SK-MEL-5 (cell line): ENCODE data around the gene ACACA. TPM values are rescaled to one million over a fixed set of nuclear protein-coding genes. Genes with fewer than 3 reads are reported as not detected.

Source experiments
- DNase-seq: peaks from one replicate; pipeline ENCODE4 v3.0.0-alpha.2; 2016; ENCODE audit warnings: low read depth, low spot score
- in situ Hi-C: cut with HindIII; loops from 2 replicates; pipeline ENCODE4 v1.10.0; 2016; ENCODE audit warnings: low sequenced_read_pairs, high pct_unique_total_duplicates, low pct_unique_long_range_greater_than_20kb
- total RNA-seq: library from RNA; depleted of rRNA; stranded (reverse); fragments of >200 nt; shearing (Covaris generic); gene quantifications from 2 replicates; pipeline ENCODE4 v1.2.3, GENCODE V29; 2014

Gene ACACA
- total RNA-seq, 1 experiment from 2014 or later = 37.8 TPM

DNA sequence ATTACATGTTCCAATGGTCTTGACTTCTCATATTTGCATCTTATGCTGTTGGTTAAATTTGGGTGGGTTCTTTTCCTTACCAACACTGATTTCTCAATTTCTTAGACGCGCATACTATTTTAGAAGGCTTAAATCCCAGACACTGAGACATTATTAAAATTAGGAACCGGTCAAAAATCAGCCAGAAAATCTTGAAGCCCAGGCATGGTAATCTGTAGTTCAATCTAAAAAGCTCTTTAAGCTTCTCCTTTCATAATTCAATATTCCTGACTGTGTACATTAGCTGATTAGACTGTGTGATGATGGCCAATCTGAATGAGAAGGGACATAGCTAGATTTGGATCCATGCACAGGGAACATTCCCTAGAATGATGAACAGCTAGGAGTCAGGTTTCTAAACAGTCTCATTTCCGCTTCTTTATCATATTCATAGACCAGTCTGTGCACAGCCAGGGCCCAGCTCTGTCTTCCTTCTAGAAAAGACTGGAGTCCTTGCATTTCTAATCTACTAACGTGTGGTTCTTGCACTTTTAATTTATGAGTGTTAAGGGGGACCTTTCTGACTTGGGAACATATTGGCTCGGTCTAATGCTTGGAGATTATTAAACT lies 268.6 kb downstream of the ACACA start:
- in situ Hi-C loops = no loop called here
- DNase-seq = peak; percentile 43

DNA sequence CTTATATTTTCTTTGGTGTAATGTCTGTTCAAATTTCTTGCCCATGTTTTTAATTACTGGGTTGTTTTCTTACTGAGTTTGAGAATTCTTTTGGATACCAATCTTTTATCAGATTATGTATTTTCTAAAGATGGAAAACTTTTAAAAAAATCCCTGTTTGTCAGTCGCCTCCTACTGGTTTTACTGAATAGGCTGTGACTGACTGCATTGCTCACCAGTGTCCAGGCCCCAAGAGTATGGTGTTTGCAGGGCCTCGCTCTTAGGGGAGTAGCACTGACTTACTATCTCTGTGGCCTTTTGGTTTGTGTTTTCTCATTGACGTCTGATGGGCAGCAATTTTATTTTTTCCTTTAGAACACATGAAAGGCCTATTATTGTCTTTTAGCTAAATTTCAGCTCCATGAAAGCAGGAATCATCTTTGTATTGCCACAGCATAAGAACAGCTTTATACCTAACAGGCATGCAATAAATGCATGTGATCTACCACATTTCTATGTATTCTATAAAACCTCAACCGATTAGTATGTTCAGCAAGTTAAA lies 269.5 kb downstream of the ACACA start:
- peak; percentile 91 for DNase-seq
- in situ Hi-C loops = no loop called here

DNA sequence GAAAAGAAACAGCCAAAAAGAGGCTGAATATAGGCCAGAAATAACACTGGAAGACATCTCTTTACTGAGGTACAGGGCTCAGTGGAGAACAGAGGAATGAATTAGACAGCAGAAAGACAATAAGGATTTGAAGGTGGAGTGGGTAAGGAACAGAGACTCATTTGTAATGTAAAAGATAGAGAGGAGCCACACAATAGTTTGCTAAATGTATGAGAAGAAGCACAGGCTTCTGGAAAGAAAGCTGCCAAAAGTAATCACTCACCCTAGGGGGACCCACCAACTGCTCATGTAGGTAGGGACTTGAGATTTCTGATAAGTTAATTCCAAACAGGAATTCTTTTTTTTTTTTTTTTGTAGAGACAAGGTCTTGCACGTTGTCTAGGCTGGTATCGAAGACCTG lies 271.1 kb downstream of the ACACA start:
- in situ Hi-C loops = no loop called here
- DNase-seq = no peak

DNA sequence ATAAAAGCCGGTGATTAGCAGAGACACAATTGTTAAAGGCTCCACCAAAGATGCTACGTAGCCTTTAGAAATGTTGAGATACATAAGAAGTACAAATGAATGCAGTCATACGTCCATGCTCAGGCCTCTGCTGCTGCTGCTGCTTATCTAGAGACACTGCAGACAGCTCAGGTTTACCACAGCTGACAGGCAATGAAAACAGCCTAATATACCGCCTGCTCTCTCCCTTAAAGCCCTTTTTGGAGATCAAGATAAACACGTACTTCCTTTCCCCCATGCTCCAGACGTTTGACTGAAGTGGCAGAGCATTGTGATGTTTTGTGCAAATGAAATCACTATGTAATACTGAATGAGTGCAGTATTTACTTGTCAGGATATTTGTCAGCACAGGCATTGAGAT lies 272.6 kb downstream of the ACACA start:
- in situ Hi-C loops = no loop called here
- no peak for DNase-seq

DNA sequence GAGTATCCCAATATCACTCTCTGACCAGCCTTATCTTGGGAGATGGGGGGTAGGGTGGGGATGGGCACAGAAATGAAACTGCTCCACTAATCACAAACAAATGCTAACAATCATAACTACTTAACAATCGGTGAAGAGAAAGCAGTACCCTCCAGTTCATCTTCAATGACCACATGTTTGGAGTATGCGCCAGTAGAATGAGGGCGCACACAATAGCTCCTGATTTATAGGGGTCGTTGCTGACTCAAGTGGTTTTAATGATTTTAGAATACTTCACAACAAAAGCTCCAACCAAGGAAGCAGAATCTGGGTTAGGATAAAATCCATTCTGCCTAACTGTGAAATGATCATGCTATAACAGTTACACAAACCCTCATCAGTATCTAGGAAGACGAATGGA lies 273.5 kb downstream of the ACACA start:
- no peak for DNase-seq
- in situ Hi-C loops = no loop called here

DNA sequence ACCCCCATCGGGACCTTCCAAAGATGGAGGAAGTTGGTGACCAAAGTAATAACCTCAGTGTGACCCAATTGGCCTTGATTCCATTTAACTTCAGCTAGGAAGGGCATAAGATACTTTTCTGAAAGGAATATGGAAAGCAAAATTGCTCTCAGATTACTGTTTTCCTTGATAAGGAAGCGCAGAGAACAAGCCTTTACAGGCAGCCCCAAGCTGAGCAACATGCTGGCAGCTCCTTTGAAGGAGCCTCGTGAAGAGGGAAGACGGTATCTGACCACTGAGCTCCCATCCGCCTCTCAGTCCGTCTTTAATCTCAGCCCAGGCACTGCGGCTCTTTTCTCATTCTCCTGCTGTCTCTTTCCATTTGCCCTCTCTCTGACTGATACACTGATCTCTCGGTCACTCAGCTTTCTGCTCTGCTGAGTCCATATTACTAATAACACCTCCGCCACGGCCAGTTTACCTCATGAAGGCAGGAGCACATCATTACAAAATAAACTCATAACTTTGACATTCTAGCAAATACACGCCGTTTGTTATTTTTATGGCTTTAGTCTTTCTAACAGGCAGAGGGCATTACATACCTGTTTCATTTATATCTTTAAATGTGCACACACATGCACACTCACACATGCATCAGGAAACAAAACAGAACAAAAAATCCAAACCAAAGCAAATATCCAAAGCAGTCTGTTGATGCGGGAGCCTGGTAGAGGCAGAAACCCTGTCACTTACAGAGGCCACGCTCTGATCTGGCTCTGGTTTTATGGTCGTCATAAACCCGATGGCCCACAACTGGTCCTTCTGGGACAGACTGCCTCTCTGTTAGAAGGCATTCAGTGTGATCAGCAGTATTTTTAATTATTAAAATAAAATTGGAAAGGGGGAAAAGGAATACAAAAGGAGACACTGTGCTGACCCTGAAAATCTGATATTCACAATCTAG lies 274.7 kb downstream of the ACACA start:
- in situ Hi-C loops = no loop called here

DNA sequence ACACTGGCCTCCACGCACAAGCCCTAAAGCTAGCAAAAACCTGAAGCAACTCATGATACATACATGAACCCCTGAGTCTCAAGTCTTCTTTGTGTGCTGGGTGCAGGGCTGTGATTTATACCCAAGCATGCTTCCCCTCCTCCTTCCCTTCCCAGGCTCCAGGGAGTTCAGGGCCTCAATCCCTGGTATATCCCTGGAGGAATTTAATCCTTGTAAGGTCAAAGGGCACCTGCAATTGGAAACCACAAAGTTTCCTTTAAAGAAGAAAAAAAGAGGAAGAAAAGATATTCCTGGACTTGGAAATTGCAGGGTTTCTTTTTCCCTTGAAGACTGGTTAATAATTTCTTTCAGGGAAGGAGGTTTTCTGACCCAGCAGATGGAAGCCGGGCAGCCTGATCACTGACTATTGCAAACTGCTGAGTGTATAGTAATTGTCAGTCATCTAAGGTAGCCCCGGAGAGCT lies 275.6 kb downstream of the ACACA start:
- DNase-seq = no peak
- in situ Hi-C loops = no loop called here

More for the DNA sequence above, 274.7 kb downstream of the ACACA start:
- DNase-seq = no peak

DNA sequence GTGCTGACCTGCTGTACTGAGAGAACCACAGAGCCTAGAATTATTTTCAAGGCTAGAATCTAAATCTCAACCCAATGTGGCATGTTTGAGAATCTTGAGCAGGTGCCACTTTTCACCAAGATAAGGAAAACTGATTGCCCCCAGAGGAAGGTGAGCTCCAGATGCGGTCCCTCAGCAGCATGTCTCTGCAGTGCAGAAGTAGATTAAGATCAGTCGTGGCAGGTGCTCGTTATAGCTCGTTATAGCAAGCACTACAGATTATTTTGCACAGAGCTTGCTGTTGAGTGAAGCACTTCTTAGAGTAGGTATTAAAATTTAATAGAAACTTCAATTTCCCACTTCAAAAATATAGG lies 281.8 kb downstream of the ACACA start:
- no peak for DNase-seq
- in situ Hi-C loops = no loop called here

DNA sequence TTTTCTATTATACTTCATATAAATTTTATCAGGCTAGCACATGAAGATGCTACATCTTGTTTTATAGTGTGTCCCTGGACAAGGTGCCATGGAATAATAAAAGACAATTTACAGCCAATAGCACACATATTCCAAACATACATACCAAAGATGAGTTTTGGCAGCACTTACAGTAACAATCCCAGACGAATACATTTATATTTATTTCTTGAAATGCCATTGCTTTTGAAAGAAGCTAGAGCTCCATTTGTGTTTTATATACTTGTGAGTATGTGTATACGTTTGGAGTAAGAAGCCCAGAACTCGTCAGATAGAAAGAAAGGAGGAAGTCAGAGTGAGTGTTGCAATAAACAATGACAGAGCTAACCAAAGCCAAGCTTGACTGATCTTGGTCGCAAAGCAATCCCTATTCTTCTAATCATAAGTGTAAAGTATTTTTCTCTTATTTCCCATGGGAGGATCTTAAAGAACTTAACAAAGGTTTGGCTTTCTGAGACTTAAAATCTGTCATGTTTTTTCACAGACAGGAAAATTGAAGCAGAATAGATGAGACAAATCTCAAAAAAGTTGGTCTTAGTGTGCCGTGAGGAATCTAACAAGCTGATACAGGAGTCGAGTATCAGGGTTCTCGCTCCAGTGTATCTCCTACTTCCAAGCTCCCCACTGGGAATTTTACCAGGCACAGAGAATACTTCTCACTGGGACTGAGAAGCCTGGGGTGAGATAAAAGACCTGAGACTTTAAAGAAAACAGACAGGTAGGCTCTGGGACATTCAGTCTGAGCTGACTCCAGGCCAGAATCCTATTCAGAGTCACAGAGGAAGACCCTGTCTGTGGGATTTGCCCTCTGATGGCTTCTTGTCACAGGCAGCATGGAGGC lies 282.5 kb downstream of the ACACA start:
- in situ Hi-C loops = no loop called here
- DNase-seq = no peak

DNA sequence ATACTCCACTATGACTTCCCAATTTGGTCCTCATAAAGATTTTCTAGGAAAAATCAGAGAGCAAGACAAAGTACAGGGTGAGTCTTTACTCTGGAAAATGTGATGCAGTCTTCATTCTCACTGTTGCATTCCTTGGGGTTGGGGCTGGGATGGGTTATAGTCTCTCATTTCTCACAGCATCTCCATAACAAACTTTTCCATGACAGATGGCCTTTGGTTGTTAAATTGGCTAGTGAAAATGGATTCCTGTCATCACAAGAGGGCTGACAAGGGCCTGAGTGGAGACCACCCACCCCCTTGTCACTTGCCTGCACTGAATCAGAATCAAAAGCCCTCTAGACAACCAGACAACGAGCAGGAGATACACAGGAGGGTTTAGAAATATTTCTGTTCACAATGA lies 283.2 kb downstream of the ACACA start:
- in situ Hi-C loops = no loop called here
- no peak for DNase-seq

DNA sequence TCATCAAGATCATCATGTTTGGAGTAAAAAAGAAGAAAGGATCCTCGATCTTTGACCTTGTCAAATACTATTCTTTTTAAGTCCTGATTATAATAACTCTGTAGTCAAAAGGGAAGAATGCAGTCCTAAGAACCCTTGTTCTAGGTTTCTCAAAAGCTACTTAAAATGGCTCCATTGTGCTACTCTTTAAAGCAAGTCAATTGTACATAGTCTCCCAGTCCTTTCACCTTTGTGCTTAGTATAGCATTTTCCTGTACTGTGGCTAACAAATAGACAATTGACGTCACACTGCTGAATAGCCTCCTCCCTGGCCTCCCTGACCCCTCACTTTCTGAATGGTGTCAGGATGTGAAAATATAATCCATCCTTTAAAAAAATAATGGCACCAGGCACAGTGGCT lies 285.0 kb downstream of the ACACA start:
- in situ Hi-C loops = no loop called here
- DNase-seq = peak; percentile 84

DNA sequence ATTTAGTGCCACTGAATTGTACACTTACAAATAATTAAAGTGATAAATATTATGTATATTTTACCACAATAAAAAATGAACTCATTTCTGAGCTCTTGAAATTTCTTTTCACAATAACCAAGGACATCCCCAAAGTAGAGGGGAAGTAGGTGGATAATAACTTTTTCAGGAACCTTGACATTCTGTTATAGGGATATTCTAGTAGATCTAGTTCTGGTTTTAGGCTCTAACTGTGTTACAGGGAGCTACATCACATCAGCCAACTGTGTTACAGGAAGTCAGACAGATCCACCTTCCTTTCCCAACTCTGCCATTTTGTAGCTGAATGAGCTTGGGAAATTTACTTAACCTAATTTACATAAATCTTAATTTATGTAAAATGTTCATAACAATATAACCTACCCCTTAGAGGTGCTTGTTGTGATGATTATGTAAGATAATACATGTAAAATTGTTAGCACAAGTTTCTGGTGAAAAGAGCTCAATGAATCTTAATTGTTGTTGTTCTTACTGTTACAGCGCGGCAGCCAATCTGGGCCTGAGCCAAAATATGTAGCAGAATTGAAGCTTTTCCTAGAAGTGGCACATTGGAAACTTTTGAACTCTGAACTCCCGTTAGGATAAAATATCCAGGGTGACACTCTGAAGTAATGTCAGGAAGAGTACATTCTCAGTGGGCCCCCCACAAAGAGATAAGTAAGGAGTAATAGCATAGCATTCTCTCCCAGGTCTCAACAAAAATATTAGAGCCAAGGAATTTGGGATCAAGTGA lies 288.1 kb downstream of the ACACA start:
- no peak for DNase-seq
- in situ Hi-C loops = no loop called here

DNA sequence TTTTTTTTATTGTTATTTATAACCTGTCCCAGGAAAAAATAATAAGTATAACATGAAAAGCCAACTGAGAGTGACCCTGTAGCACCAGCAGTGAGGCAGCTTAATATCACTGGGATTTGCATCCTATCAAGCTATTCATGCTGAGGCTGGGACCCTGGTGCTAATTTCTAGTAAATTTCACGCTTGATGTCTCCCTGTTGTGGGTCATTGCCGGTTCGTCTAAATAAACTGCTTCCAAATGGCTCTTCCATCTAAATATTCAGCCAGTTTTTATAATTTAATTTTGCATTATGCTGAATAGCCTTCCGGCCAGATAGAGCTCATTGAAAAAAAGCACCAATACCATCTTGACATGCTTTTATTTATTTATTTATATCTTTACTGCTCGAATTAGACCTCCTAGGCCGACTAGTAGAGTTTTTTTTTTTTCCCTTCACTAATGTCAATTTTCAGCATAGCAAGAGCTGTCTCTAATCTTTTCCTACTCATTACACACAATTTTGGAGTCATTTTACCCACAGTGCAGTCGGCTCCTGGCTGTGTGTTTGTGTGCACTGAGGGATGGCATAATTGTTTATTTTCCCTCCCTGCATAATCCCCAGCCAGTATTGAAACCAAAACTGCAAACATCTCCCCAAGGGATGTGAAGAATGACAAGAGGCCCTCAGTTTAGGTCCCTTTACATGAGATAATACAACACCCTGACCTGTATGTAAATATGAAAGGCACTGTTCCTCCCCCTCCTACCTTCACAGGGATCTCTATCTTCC lies 289.1 kb downstream of the ACACA start:
- no peak for DNase-seq
- in situ Hi-C loops = no loop called here

DNA sequence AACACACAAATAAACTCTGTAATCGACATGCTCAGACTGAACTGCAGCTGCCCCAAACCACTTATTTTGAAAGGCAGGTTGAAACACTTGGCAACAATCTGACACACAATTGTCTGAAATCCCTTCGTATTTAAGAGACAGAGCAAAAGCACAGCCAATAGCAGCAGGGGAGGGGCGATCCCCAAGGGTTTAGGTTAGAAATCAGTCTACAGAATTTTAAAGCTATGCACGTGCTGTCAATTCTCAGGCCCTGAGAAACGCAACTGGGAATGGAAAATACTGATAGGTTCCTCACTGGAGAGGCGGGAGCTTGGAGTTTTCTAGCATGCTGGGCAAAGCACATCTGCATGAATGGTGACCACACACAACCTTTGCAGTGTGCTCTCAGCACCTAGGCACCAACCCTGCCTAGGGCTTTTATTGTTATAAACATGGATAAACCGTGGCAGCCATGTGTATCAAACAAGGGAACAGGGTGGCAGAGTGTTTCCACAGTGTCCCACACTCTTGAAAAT lies 289.9 kb downstream of the ACACA start:
- DNase-seq = no peak
- in situ Hi-C loops = no loop called here

DNA sequence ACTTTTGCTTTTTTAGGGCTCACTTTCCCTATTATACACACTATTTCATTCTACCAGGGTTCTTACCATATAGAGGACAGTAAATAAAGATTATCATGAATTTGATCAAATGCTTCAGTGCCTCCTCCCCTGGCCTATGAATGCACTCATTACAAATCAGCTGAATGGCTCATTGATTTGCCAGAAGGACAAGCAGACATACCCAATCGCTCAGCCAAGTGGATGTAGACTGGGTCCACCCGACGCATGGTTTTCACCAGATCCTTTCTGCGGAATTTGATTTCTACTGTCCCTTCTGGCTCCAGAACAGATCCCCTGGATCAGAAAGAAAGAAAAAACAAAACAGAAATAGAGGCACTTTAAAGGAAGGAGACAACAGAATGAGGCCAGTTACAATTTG lies 295.3 kb downstream of the ACACA start:
- in situ Hi-C loops = no loop called here
- DNase-seq = no peak

DNA sequence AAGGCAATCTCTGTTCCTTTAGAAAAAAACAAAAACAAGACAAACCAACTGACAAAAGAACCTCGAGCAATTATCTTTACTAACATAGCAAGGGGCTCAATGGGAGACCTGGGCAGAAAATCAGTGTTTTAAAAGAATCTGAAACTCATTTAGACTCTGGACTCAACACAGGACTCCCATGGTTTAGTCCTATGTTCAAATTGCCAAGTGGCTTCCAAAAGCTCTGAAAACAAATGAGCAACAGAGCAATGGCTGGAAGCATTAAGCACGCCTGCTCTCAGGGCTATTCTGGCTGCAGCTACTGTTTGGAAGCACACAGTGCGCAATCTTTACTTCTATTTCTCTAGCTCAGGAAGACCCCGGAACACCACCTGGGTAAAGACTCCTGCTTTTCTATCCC lies 295.9 kb downstream of the ACACA start:
- no peak for DNase-seq
- in situ Hi-C loops = no loop called here
